Tibial nerve (tissue), 4 donors: Measurements from ENCODE around the gene CTBS. TPM values are rescaled to one million over a fixed set of nuclear protein-coding genes. Genes with fewer than 3 reads are reported as not detected.

Source experiments
- DNase-seq, 2 donors: peaks; one replicate each; pipeline ENCODE4 v3.0.0-alpha.2; 2019; ENCODE audit warnings: low spot score in 2 of 2
- H3K27ac ChIP-seq, 4 donors: fragments of 200-600 bp; sonication (generic) in 3 of 4; one replicate each; pipeline ENCODE4 v1.5.1; 2017 to 2019; ENCODE audit warnings: mild to moderate bottlenecking in 1 of 4
- H3K27me3 ChIP-seq, 2 donors: fragments of 200-600 bp; sonication (generic) in 1 of 2; one replicate each; pipeline versions ENCODE4 v1.5.1 to v1.6.0; 2017 to 2019
- H3K36me3 ChIP-seq, 3 donors: fragments of 200-600 bp; sonication (generic); one replicate each; pipeline ENCODE4 v1.5.1; 2018 to 2019
- H3K4me1 ChIP-seq, 4 donors: fragments of 200-600 bp; sonication (generic) in 3 of 4; one replicate each; pipeline ENCODE4 v1.5.1; 2017 to 2019
- H3K4me3 ChIP-seq, 4 donors: fragments of 200-600 bp; sonication (generic) in 3 of 4; one replicate each; pipeline ENCODE4 v1.5.1; 2017 to 2019; ENCODE audit warnings: mild to moderate bottlenecking in 1 of 4, moderate library complexity in 1 of 4
- H3K9me3 ChIP-seq, 4 donors: fragments of 200-600 bp; sonication (generic) in 3 of 4; one replicate each; pipeline ENCODE4 v1.5.1; 2017 to 2019
- CTCF ChIP-seq, 5 experiments: fragments of 200-600 bp in 3 of 5; fragments of 450-650 bp in 2 of 5; sonication (generic) in 3 of 5; IDR thresholded peaks; one replicate each; pipeline ENCODE4 v1.5.1; 2016 to 2019; ENCODE audit warnings: antibody characterized with exemption in 5 of 5, mild to moderate bottlenecking in 3 of 5, moderate library complexity in 2 of 5
- EP300 ChIP-seq, 2 donors: sonication (generic); formaldehyde crosslinking; IDR thresholded peaks; one replicate each; pipeline ENCODE4 v1.6.1; 2017; ENCODE audit warnings: antibody characterized with exemption in 2 of 2, mild to moderate bottlenecking in 1 of 2
- POLR2A ChIP-seq, 2 donors: fragments of 450-650 bp; IDR thresholded peaks; one replicate each; pipeline ENCODE4 v1.6.1; 2017; ENCODE audit warnings: antibody characterized with exemption in 2 of 2, mild to moderate bottlenecking in 2 of 2, moderate library complexity in 2 of 2
- WGBS, 2 donors: methylation state at CpG; one replicate each; pipeline ENCODE4 v1.1.5; 2018; 5-methylcytosine and 5-hydroxymethylcytosine counted together
- total RNA-seq, 4 donors: library from RNA; depleted of rRNA; stranded (reverse); fragments of >200 nt; gene quantifications; one replicate each; pipeline ENCODE4 v1.1.0, GENCODE V29; 2016

The CTBS gene
- total RNA-seq, 4 donors from 2014 or later, result 12.9 to 18.4 (median 15.7) TPM

GRCh38 chr1:84550826-84551225 is 23.4 kb downstream of the CTBS start:
- H3K4me1 ChIP-seq, result no peaks in the 10 kb centered on the region
- peaks cover 0 to 16% (median 0%) of the 10 kb centered on the region in 3 donors for H3K36me3 ChIP-seq
- DNase-seq, result no peak
- no peak overlapping the region for H3K27ac ChIP-seq
- H3K9me3 ChIP-seq, result no peaks in the 10 kb centered on the region
- 36 to 43% methylated on average over 2 of the region's 2 CpGs for WGBS, 2 donors
- no peaks in the 10 kb centered on the region for H3K27me3 ChIP-seq
- no peak overlapping the region for H3K4me3 ChIP-seq
- no peak for TF ChIP-seq POLR2A (IDR thresholded peaks at IDR 0.05)
- no peak for TF ChIP-seq EP300 (IDR thresholded peaks at IDR 0.05)
- TF ChIP-seq CTCF (IDR thresholded peaks at IDR 0.05), result no peak

- WGBS, 2 donors, result 94% methylated on average over 4 of the region's 4 CpGs
- H3K9me3 ChIP-seq, result no peaks in the 10 kb centered on the region
- H3K4me3 ChIP-seq, result no peak overlapping the region
- H3K27ac ChIP-seq, result no peak overlapping the region
- H3K27me3 ChIP-seq, result no peaks in the 10 kb centered on the region
- H3K36me3 ChIP-seq, result peaks cover 0 to 34% (median 0%) of the 10 kb centered on the region in 3 donors
- no peaks in the 10 kb centered on the region for H3K4me1 ChIP-seq
- DNase-seq, result no peak
- no peak for TF ChIP-seq POLR2A (IDR thresholded peaks at IDR 0.05)
- no peak for TF ChIP-seq CTCF (IDR thresholded peaks at IDR 0.05)
- no peak for TF ChIP-seq EP300 (IDR thresholded peaks at IDR 0.05)
These were observed 32.6 kb downstream of the CTBS start for GRCh38 chr1:84541679-84542078.

- TF ChIP-seq POLR2A (IDR thresholded peaks at IDR 0.05), result no peak
- H3K27me3 ChIP-seq, result no peaks in the 10 kb centered on the region
- H3K9me3 ChIP-seq, result no peaks in the 10 kb centered on the region
- DNase-seq, result no peak
- no peaks in the 10 kb centered on the region for H3K4me1 ChIP-seq
- no peak overlapping the region for H3K27ac ChIP-seq
- H3K36me3 ChIP-seq, result peaks cover 0 to 40% (median 0%) of the 10 kb centered on the region in 3 donors
- H3K4me3 ChIP-seq, result no peak overlapping the region
- WGBS, 2 donors, result 29 to 50% methylated on average over 1 of the region's 1 CpG
These were observed 33.5 kb downstream of the CTBS start for GRCh38 chr1:84540759-84541158.

GRCh38 chr1:84539972-84540371 is 34.3 kb downstream of the CTBS start:
- DNase-seq, result no peak
- 84 to 89% methylated on average over 3 of the region's 3 CpGs for WGBS, 2 donors
- TF ChIP-seq EP300 (IDR thresholded peaks at IDR 0.05), result no peak
- TF ChIP-seq CTCF (IDR thresholded peaks at IDR 0.05), result no peak
- no peak for TF ChIP-seq POLR2A (IDR thresholded peaks at IDR 0.05)

GRCh38 chr1:84538599-84538998 is 35.6 kb downstream of the CTBS start:
- Histone ChIP-seq H3K27me3 (no peaks in the 10 kb centered on the region), H3K36me3 (peaks cover 0 to 40% (median 0%) of the 10 kb centered on the region in 3 donors), H3K4me3 (no peak overlapping the region), H3K9me3 (no peaks in the 10 kb centered on the region), H3K4me1 (no peaks in the 10 kb centered on the region), H3K27ac (no peak overlapping the region)
- TF ChIP-seq POLR2A (IDR thresholded peaks at IDR 0.05) (no peak), EP300 (IDR thresholded peaks at IDR 0.05) (no peak), CTCF (IDR thresholded peaks at IDR 0.05) (no peak)
- DNase-seq, result no peak

More at GRCh38 chr1:84539972-84540371, 34.3 kb downstream of the CTBS start:
- no peak overlapping the region for H3K4me3 ChIP-seq
- peaks cover 0 to 40% (median 0%) of the 10 kb centered on the region in 3 donors for H3K36me3 ChIP-seq
- H3K27ac ChIP-seq, result no peak overlapping the region
- H3K9me3 ChIP-seq, result no peaks in the 10 kb centered on the region
- no peaks in the 10 kb centered on the region for H3K4me1 ChIP-seq
- no peaks in the 10 kb centered on the region for H3K27me3 ChIP-seq

- Histone ChIP-seq H3K4me3 (no peak overlapping the region), H3K4me1 (no peaks in the 10 kb centered on the region), H3K27me3 (no peaks in the 10 kb centered on the region), H3K27ac (no peak overlapping the region), H3K36me3 (peaks cover 0 to 16% (median 0%) of the 10 kb centered on the region in 3 donors), H3K9me3 (no peaks in the 10 kb centered on the region)
- DNase-seq, result no peak
- TF ChIP-seq POLR2A (IDR thresholded peaks at IDR 0.05) (no peak), EP300 (IDR thresholded peaks at IDR 0.05) (no peak), CTCF (IDR thresholded peaks at IDR 0.05) (no peak)
- 70 to 73% methylated on average over 1 of the region's 1 CpG for WGBS, 2 donors
These were observed 48.5 kb downstream of the CTBS start for GRCh38 chr1:84525779-84526178.
